Measurements from ENCODE around the gene PECR. TPM values are rescaled to one million over a fixed set of nuclear protein-coding genes. Genes with fewer than 3 reads are reported as not detected.

PECR gene
- total RNA-seq, 1 donor from 2014 or later: 19.0 TPM

GRCh38 chr2:216104691-216105090, 23.1 kb upstream of the PECR start:
- no peak overlapping the region for H3K4me3 Mint-ChIP-seq
- H3K9me3 Mint-ChIP-seq: no peaks in the 10 kb centered on the region
- no peak for TF ChIP-seq CTCF (conservative IDR thresholded peaks at IDR 0.05)
- H3K27ac Mint-ChIP-seq: no peak overlapping the region
- no peak for DNase-seq (ENCODE audit: extremely low spot score, unreplicated experiment)
- H3K27me3 Mint-ChIP-seq: no peaks in the 10 kb centered on the region
- peaks cover 19% of the 10 kb centered on the region for H3K4me1 Mint-ChIP-seq (ENCODE audit: unreplicated experiment)
- peaks cover 5% of the 10 kb centered on the region for H3K36me3 Mint-ChIP-seq

- Mint-ChIP-seq H3K36me3 (no peaks in the 10 kb centered on the region), H3K4me1 (ENCODE audit: unreplicated experiment) (peaks cover 9% of the 10 kb centered on the region), H3K4me3 (no peak overlapping the region), H3K27ac (no peak overlapping the region), H3K27me3 (no peaks in the 10 kb centered on the region), H3K9me3 (no peaks in the 10 kb centered on the region)
- no peak for TF ChIP-seq CTCF (conservative IDR thresholded peaks at IDR 0.05)
- no peak for DNase-seq (ENCODE audit: extremely low spot score, unreplicated experiment)
Measured at GRCh38 chr2:216103213-216103612, 21.6 kb upstream of the PECR start.

- Mint-ChIP-seq H3K27me3 (no peaks in the 10 kb centered on the region), H3K4me3 (no peak overlapping the region), H3K9me3 (no peaks in the 10 kb centered on the region), H3K4me1 (ENCODE audit: unreplicated experiment) (no peaks in the 10 kb centered on the region), H3K36me3 (no peaks in the 10 kb centered on the region), H3K27ac (no peak overlapping the region)
- no peak for TF ChIP-seq CTCF (conservative IDR thresholded peaks at IDR 0.05)
- no peak for DNase-seq (ENCODE audit: extremely low spot score, unreplicated experiment)
Measured at GRCh38 chr2:216101109-216101508, 19.5 kb upstream of the PECR start.

DNA sequence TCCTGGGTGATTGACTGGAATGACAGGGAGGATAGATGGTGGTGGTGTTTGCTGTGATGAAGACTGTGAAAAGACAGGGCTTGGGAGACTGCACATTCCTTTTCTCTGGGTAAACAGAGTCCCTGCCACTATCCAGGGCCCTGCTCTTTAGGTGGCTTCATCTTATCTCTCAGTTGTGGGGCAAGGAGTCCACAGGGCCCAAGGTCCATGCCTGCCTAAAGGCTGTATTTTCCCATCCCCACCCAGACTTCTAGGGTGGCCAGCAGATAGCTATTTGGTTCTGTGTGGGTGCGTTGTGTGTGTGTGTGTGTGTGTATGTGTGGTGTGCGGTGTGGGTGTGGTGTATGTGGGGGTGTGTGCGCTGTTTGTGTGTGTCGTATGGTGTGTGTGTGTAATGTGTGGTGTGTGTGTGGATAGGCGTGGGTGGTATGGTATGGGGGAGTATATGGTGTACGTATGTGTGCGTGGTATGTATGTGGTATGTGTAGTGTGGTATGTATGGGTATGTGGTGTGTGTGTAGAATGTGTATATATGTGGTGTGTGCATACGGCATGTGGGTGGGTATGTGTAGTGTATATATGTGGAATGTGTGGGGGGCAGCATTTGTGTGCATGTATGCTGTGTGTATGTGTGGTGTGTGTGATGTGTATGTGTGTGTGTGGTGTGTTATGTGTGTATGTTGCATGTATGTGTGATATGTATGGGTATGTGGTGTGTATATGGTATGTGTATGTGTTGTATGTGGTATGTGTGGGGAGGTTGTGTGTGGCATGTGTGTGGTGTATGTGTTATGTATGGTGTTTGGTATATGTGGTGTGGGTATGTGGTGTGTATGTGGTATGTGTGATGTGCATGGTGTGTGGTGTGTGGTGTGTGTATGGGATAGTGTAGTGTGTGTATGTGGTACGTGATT, 17.1 kb upstream of the PECR start:
- Mint-ChIP-seq H3K27ac (no peak overlapping the region), H3K4me1 (ENCODE audit: unreplicated experiment) (no peaks in the 10 kb centered on the region), H3K36me3 (no peaks in the 10 kb centered on the region), H3K27me3 (no peaks in the 10 kb centered on the region), H3K9me3 (no peaks in the 10 kb centered on the region), H3K4me3 (no peak overlapping the region)
- no peak for DNase-seq (ENCODE audit: extremely low spot score, unreplicated experiment)
- no peak for TF ChIP-seq CTCF (conservative IDR thresholded peaks at IDR 0.05)

DNA sequence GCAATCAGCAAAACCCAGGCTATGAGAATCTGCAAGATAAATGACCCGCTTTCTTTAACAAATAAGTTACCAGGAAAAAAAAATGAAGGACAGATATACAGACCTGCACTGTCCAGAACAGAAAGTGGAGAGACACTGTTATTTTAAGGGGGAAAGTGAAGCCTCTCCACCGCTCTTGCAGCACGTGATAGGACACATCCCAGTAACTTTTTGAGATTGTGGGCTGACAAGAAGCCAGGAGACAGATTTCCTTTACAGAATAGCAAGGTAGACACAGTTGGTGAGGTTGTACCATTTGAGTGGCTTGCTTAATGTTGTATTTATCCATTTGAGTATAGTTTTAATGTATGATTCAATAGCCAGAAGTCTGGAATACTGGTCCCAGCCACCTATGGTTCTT, 13.1 kb upstream of the PECR start:
- no peak for TF ChIP-seq CTCF (conservative IDR thresholded peaks at IDR 0.05)
- DNase-seq (ENCODE audit: extremely low spot score, unreplicated experiment): no peak
- H3K27ac Mint-ChIP-seq: no peak overlapping the region
- no peak overlapping the region for H3K4me3 Mint-ChIP-seq
- H3K9me3 Mint-ChIP-seq: no peaks in the 10 kb centered on the region
- H3K36me3 Mint-ChIP-seq: no peaks in the 10 kb centered on the region
- H3K27me3 Mint-ChIP-seq: no peaks in the 10 kb centered on the region
- H3K4me1 Mint-ChIP-seq (ENCODE audit: unreplicated experiment): no peaks in the 10 kb centered on the region
